PC-3 (cell line): Measurements from ENCODE around the gene PITX1.

Experiments used
- EZH2 ChIP-seq: fragments of 300-600 bp; sonication (generic); IDR thresholded peaks from one replicate; pipeline ENCODE4 v1.6.1; 2017; ENCODE audit warnings: antibody characterized with exemption, mild to moderate bottlenecking, low read length; ENCODE audit not compliant: unreplicated experiment
- TF ChIP-seq, protein P1 (sequence below): fragments of 300-600 bp; sonication (generic); conservative IDR thresholded peaks from 2 replicates; pipeline ENCODE4 v1.5.1; 2017; ENCODE audit warnings: antibody characterized with exemption, low read depth, mild to moderate bottlenecking, low read length

DNA sequence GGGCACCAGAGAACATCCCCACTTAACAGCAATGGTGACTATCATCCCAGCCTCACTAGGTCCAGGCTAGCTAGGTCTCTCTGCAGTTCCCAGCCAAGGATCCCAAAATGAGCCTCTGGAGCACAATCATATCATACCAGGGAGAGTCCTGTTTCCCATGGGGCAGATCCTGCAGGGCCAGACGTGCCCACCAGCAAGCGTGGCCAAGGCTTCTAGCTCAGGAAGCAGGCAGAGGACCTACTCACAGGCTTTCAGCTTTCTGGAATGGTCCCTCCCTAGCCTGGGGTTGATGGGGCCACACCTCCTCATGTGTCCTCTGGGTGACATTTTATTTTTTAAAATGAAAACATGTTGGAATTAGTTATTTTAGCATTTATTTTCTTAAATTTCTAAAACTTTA, 45.7 kb upstream of the PITX1 start:
- TF ChIP-seq, protein P1, sequence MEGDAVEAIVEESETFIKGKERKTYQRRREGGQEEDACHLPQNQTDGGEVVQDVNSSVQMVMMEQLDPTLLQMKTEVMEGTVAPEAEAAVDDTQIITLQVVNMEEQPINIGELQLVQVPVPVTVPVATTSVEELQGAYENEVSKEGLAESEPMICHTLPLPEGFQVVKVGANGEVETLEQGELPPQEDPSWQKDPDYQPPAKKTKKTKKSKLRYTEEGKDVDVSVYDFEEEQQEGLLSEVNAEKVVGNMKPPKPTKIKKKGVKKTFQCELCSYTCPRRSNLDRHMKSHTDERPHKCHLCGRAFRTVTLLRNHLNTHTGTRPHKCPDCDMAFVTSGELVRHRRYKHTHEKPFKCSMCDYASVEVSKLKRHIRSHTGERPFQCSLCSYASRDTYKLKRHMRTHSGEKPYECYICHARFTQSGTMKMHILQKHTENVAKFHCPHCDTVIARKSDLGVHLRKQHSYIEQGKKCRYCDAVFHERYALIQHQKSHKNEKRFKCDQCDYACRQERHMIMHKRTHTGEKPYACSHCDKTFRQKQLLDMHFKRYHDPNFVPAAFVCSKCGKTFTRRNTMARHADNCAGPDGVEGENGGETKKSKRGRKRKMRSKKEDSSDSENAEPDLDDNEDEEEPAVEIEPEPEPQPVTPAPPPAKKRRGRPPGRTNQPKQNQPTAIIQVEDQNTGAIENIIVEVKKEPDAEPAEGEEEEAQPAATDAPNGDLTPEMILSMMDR = no peak
- no peak for TF ChIP-seq EZH2
